GM12892 (cell line): Measurements from ENCODE around the gene ATP8B1.

Source experiments
- POLR2A ChIP-seq: IDR thresholded peaks from 2 replicates; pipeline ENCODE4 v1.6.1; 2011; ENCODE audit warnings: low read depth, low read length, control low read depth
- POLR2AphosphoS5 ChIP-seq: IDR thresholded peaks from 2 replicates; pipeline ENCODE4 v1.6.1; 2011; ENCODE audit warnings: low read depth, low read length, control low read depth
- TAF1 ChIP-seq: IDR thresholded peaks from 2 replicates; pipeline ENCODE4 v1.6.1; 2011; ENCODE audit warnings: low read depth, mild to moderate bottlenecking, control low read depth, low read length, borderline replicate concordance

GRCh38 chr18:57812126-57812477, 9.0 kb upstream of the ATP8B1 start:
- TF ChIP-seq TAF1 (no peak), POLR2AphosphoS5 (no peak), POLR2A (no peak)
